Ovary (tissue), 9 donors: ENCODE measurements around the gene CAMK2D. TPM values are rescaled to one million over a fixed set of nuclear protein-coding genes. Genes with fewer than 3 reads are reported as not detected.

Experiments
- DNase-seq, 5 donors: peaks; one replicate each; pipeline ENCODE4 v3.0.0-alpha.2; 2019 to 2020
- H3K27ac ChIP-seq, 2 donors: fragments of 200-600 bp; one replicate each; pipeline versions ENCODE4 v1.5.1 to v1.8.0; 2019 to 2022
- H3K27me3 ChIP-seq: fragments of 200-600 bp; one replicate; pipeline ENCODE4 v1.8.0; 2022
- H3K36me3 ChIP-seq: fragments of 200-600 bp; sonication (generic); one replicate; pipeline ENCODE4 v1.5.1; 2019
- H3K4me1 ChIP-seq: one replicate; pipeline ENCODE4 v1.8.1; 2013; ENCODE audit warnings: mild to moderate bottlenecking, moderate library complexity; ENCODE audit not compliant: insufficient read depth
- H3K4me3 ChIP-seq: fragments of 200-600 bp; sonication (generic); one replicate; pipeline ENCODE4 v1.5.1; 2017
- H3K9me3 ChIP-seq, 2 donors: fragments of 200-600 bp in 1 of 2; sonication (generic) in 1 of 2; one replicate each; pipeline versions ENCODE4 v1.5.1 to v1.8.1; 2013 to 2019; ENCODE audit warnings: mild to moderate bottlenecking in 1 of 2, moderate library complexity in 1 of 2
- EP300 ChIP-seq: sonication (generic); formaldehyde crosslinking; IDR thresholded peaks from one replicate; pipeline ENCODE4 v1.6.1; 2017; ENCODE audit warnings: antibody characterized with exemption
- POLR2A ChIP-seq: fragments of 450-650 bp; IDR thresholded peaks from one replicate; pipeline ENCODE4 v1.6.1; 2017; ENCODE audit warnings: antibody characterized with exemption, mild to moderate bottlenecking, moderate library complexity
- WGBS, 3 donors: extraction: QIAGEN DNeasy Blood & Tissue Kit in 1 of 3; methylation state at CpG; one replicate each; pipeline versions ENCODE4 v1.1.5 to v1.1.7; 2013 to 2017; 5-methylcytosine and 5-hydroxymethylcytosine counted together
- intact Hi-C, 4 donors: fragments of 100-400 bp; cut with DNase I; formaldehyde crosslinking; loops; one replicate each; pipeline versions ENCODE4 v1.11.0 to v1.15.1; 2022 to 2023
- polyA plus RNA-seq, 2 donors: library from polyadenylated mRNA; stranded (reverse); fragments of 200-250 nt in 1 of 2; fragments of 350-450 nt in 1 of 2; fragmentation: Illumina TruSeq in 1 of 2; extraction: RNeasy Lipid Tissue Mini Kit (QIAGEN cat#74804) in 1 of 2; gene quantifications; one replicate each; pipeline ENCODE4 v1.2.3, GENCODE V29; 2013 to 2014
- total RNA-seq, 7 donors: library from RNA; depleted of rRNA in 2 of 7; stranded (reverse); fragments of >200 nt in 2 of 7; fragmentation: NEBNext Ultra II Directional in 3 of 7; extraction: Animal tissue kit (Norgen Biotek cat#: 25700) in 3 of 7; gene quantifications; one replicate each; pipeline versions ENCODE4 v1.1.0 to v1.2.4, GENCODE V29; 2016 to 2023
- TF ChIP-seq, protein P1 (sequence below), 3 donors: fragments of 450-650 bp in 2 of 3; fragments of 200-600 bp in 1 of 3; IDR thresholded peaks; one replicate each; pipeline versions ENCODE4 v1.5.1 to v1.8.0; 2016 to 2022; ENCODE audit warnings: antibody characterized with exemption in 3 of 3, mild to moderate bottlenecking in 1 of 3
- donor health status: DM: no; HTN: no; CAD: no; lungs with moderate emphysema.
- donor health status: DM: no; HTN: no; CAD: no.
- donor health status: Bipolar disorder and iron deficiency.
- donor health status: DM: yes; HTN: yes; CAD: no.
- donor health status: DM: no; HTN: no; CAD: no.
- donor health status: DM: yes; HTN: yes; CAD: no.

The CAMK2D gene
- total and polyA plus RNA-seq, 9 donors, result 14.2 to 36.9 (median 32.2) TPM

DNA sequence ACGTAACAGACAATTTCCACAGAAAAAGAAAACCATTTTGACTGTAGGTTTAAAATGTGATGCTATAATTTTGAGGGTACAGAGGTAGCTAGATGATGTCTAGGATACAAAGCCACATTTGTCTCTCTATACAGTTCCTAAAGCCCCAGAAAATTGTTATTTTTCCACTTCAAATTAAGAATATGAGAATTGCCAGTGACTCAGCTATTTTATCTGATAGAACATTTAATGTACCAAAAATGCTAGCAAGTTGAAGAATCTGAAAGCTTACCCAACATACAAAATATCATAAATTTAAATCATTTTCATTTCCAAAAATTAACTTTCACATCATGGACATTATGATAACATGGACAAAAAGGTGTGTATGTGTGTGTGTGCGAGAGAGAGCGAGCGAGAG is 148.0 kb downstream of the CAMK2D start:
- Histone ChIP-seq H3K27me3 (no peaks in the 10 kb centered on the region), H3K36me3 (no peaks in the 10 kb centered on the region), H3K27ac (no peak overlapping the region), H3K4me1 (no peaks in the 10 kb centered on the region), H3K9me3 (no peaks in the 10 kb centered on the region), H3K4me3 (no peak overlapping the region)
- DNase-seq, result no peak
- TF ChIP-seq, protein P1, sequence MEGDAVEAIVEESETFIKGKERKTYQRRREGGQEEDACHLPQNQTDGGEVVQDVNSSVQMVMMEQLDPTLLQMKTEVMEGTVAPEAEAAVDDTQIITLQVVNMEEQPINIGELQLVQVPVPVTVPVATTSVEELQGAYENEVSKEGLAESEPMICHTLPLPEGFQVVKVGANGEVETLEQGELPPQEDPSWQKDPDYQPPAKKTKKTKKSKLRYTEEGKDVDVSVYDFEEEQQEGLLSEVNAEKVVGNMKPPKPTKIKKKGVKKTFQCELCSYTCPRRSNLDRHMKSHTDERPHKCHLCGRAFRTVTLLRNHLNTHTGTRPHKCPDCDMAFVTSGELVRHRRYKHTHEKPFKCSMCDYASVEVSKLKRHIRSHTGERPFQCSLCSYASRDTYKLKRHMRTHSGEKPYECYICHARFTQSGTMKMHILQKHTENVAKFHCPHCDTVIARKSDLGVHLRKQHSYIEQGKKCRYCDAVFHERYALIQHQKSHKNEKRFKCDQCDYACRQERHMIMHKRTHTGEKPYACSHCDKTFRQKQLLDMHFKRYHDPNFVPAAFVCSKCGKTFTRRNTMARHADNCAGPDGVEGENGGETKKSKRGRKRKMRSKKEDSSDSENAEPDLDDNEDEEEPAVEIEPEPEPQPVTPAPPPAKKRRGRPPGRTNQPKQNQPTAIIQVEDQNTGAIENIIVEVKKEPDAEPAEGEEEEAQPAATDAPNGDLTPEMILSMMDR (IDR thresholded peaks at IDR 0.05), result no peak
- TF ChIP-seq POLR2A (no peak), EP300 (no peak)
- 96 to 99% (median 97%) methylated on average over 4 of the region's 4 CpGs for WGBS, 3 donors
- intact Hi-C loops, result no loop called here

DNA sequence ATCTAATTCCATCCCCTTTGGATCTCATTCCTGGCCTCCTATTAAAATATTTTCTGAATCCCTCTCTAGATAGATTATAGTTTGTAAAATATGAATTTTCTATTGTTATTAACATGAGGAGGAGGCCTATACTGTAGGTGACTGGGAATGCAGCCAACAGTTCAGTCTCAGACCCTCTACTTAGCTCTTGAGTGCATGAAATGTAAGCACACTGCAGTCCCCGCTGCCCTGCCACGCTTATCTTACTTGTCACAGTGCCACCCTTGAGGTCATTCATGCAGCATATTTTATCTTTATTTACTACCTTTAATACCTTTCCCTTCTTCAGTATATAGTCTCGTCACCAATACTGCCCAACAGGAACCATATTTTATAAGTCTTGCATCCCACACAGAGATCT is 151.0 kb downstream of the CAMK2D start:
- no peaks in the 10 kb centered on the region for H3K36me3 ChIP-seq
- H3K27me3 ChIP-seq, result no peaks in the 10 kb centered on the region
- intact Hi-C loops, result no loop called here
- no peak overlapping the region for H3K27ac ChIP-seq
- DNase-seq, result no peak
- H3K4me3 ChIP-seq, result no peak overlapping the region
- WGBS, 3 donors, result 94 to 97% (median 95%) methylated on average over 3 of the region's 3 CpGs
- TF ChIP-seq, protein P1 (IDR thresholded peaks at IDR 0.05), result no peak
- TF ChIP-seq POLR2A, result no peak
- TF ChIP-seq EP300, result no peak
- no peaks in the 10 kb centered on the region for H3K9me3 ChIP-seq
- H3K4me1 ChIP-seq, result no peaks in the 10 kb centered on the region

DNA sequence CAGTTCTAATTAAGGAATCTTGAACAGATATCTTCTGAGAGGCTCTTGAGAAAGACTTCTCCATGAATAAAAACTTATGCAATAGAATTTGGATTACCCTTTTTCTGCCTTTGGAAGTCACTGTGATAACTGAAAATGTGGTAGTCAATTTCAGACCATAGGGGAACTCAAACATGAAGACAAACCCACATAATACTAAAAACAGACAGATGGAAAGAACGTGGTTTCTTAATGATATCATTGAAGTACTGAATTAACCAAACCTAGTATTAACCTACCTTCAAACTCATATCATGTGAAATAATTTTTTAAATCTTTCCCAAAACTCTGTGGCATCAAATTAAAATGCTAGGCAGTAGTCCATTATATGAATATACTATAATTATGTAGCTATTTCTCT is 153.5 kb downstream of the CAMK2D start:
- H3K27ac ChIP-seq, result no peak overlapping the region
- no peaks in the 10 kb centered on the region for H3K9me3 ChIP-seq
- H3K4me1 ChIP-seq, result no peaks in the 10 kb centered on the region
- DNase-seq, result no peak
- no peaks in the 10 kb centered on the region for H3K27me3 ChIP-seq
- no peaks in the 10 kb centered on the region for H3K36me3 ChIP-seq
- WGBS, 3 donors, result 95 to 97% (median 95%) methylated on average over 1 of the region's 1 CpG
- no peak for TF ChIP-seq EP300
- TF ChIP-seq, protein P1 (IDR thresholded peaks at IDR 0.05), result no peak
- no peak for TF ChIP-seq POLR2A
- H3K4me3 ChIP-seq, result no peak overlapping the region
- intact Hi-C loops, result no loop called here

DNA sequence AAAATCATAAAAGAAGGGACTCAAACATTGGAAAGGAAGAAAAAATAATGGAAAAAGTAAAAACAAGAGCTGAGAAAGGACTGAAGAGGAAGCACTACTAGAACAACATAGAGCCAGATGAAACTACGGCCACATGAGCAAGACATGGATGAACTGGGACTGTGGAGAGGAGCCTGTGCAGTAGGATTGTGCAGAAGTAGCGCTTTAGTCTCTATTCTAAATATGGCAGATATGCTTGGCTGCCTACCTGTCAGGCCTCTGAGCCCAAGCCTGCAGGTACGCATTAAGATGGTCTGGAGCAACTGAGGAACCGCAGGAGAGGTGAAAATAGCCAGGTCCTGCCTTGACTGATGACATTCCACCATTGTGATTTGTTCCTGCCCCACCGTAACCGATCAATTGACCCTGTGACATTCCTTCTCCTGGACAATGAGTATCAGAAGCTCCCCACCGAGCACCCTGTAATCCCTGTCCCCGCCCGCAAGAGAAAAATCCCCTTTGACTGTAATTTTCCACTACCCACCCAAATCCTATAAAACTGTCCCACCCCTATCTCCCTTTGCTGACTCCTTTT is 154.3 kb downstream of the CAMK2D start:
- WGBS, 3 donors, result 94 to 97% (median 97%) methylated on average over 9 of the region's 9 CpGs
- TF ChIP-seq EP300, result no peak
- TF ChIP-seq POLR2A, result no peak
- TF ChIP-seq, protein P1 (IDR thresholded peaks at IDR 0.05), result no peak
- H3K9me3 ChIP-seq, result no peaks in the 10 kb centered on the region
- no peaks in the 10 kb centered on the region for H3K36me3 ChIP-seq
- H3K27me3 ChIP-seq, result no peaks in the 10 kb centered on the region
- no peak for DNase-seq
- H3K4me1 ChIP-seq, result no peaks in the 10 kb centered on the region
- no peak overlapping the region for H3K27ac ChIP-seq
- H3K4me3 ChIP-seq, result no peak overlapping the region
- intact Hi-C loops, result no loop called here
